ENCODE data around the gene CDX1.

The CDX1 gene

GRCh38 chr5:150132740-150133139 lies 33.8 kb upstream of the CDX1 start:
- no peak for DNase-seq (ENCODE audit: low read depth)
- H3K4me3 ChIP-seq (ENCODE audit: low read depth, low read length) = no peak overlapping the region
- TF ChIP-seq MAX (IDR thresholded peaks at IDR 0.05; ENCODE audit: low read depth, low read length) (no peak), MYC (IDR thresholded peaks at IDR 0.05; ENCODE audit: low read depth, low read length) (no peak), POLR2A (IDR thresholded peaks at IDR 0.05; ENCODE audit: extremely low read depth, insufficient read length) (no peak), CTCF (IDR thresholded peaks at IDR 0.05; ENCODE audit: low read depth, low read length) (no peak)

GRCh38 chr5:150133581-150134197 lies 32.9 kb upstream of the CDX1 start:
- no peak for DNase-seq (ENCODE audit: low read depth)
- TF ChIP-seq MYC (IDR thresholded peaks at IDR 0.05; ENCODE audit: low read depth, low read length) (no peak), POLR2A (IDR thresholded peaks at IDR 0.05; ENCODE audit: extremely low read depth, insufficient read length) (no peak), MAX (IDR thresholded peaks at IDR 0.05; ENCODE audit: low read depth, low read length) (no peak)
- no peak overlapping the region for H3K4me3 ChIP-seq (ENCODE audit: low read depth, low read length)

- H3K4me3 ChIP-seq (ENCODE audit: low read depth, low read length) = no peak overlapping the region
- TF ChIP-seq MYC (IDR thresholded peaks at IDR 0.05; ENCODE audit: low read depth, low read length) = no peak
- no peak for TF ChIP-seq CTCF (IDR thresholded peaks at IDR 0.05; ENCODE audit: low read depth, low read length)
- TF ChIP-seq POLR2A (IDR thresholded peaks at IDR 0.05; ENCODE audit: extremely low read depth, insufficient read length) = no peak
- TF ChIP-seq MAX (IDR thresholded peaks at IDR 0.05; ENCODE audit: low read depth, low read length) = no peak
- DNase-seq (ENCODE audit: low read depth) = no peak
Measured at GRCh38 chr5:150134198-150134588, 32.4 kb upstream of the CDX1 start.

- no peak overlapping the region for H3K4me3 ChIP-seq (ENCODE audit: low read depth, low read length)
- TF ChIP-seq POLR2A (IDR thresholded peaks at IDR 0.05; ENCODE audit: extremely low read depth, insufficient read length) (no peak), MAX (IDR thresholded peaks at IDR 0.05; ENCODE audit: low read depth, low read length) (no peak), MYC (IDR thresholded peaks at IDR 0.05; ENCODE audit: low read depth, low read length) (no peak), CTCF (IDR thresholded peaks at IDR 0.05; ENCODE audit: low read depth, low read length) (no peak)
- no peak for DNase-seq (ENCODE audit: low read depth)
Measured at GRCh38 chr5:150135557-150136304, 30.8 kb upstream of the CDX1 start.

GRCh38 chr5:150136305-150137167 lies 30.0 kb upstream of the CDX1 start:
- H3K4me3 ChIP-seq (ENCODE audit: low read depth, low read length) = no peak overlapping the region
- no peak for DNase-seq (ENCODE audit: low read depth)
- no peak for TF ChIP-seq POLR2A (IDR thresholded peaks at IDR 0.05; ENCODE audit: extremely low read depth, insufficient read length)
- TF ChIP-seq MYC (IDR thresholded peaks at IDR 0.05; ENCODE audit: low read depth, low read length) = no peak

- no peak for DNase-seq (ENCODE audit: low read depth)
- no peak for TF ChIP-seq MYC (IDR thresholded peaks at IDR 0.05; ENCODE audit: low read depth, low read length)
- no peak overlapping the region for H3K4me3 ChIP-seq (ENCODE audit: low read depth, low read length)
Measured at GRCh38 chr5:150137168-150137957, 29.2 kb upstream of the CDX1 start.

Data from NB4 (cell line).